CD4-positive, alpha-beta T cell treated with Interleukin-2 at 100 ng/mL for 4 hours (primary cell): Measurements from ENCODE around the gene UQCRQ.

Experiments used
- DNase-seq: peaks from one replicate; pipeline ENCODE4 v3.0.0-alpha.2; 2020; ENCODE audit warnings: low spot score

The UQCRQ gene

GRCh38 chr5:132915681-132916080, 49.2 kb downstream of the UQCRQ start:
- DNase-seq, result no peak

DNA sequence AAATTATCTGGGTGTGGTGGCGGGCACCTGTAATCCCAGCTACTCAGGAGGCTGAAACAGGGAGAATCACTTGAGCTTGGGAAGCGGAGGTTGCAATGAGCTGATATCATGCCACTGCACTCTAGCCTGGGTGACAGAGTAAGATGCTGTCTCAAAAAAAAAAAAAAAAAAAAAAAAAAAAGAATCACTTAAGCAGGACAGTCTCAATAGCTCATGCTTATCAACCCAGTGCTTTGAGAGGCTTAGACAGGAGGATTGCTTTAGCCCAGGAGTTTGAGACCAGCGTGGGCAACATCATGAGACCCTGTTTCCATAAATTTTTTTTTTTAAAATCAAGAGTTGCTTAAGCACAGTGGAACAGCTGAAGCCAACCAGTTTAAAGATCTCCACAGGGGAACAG, 49.6 kb downstream of the UQCRQ start:
- no peak for DNase-seq
